ENCODE results near the gene SSC4D.
"Not testable (repeated sequence)": the region's sequence is repeated elsewhere in the genome, so short reads cannot be mapped to it uniquely, and the experiment has no call there.

SSC4D gene

GRCh38 chr7:76387789-76388188, 21.7 kb downstream of the SSC4D start:
- in situ Hi-C loops (cut with MboI; ENCODE audit: low sequenced_read_pairs), result not testable (repeated sequence)

GRCh38 chr7:76386691-76387260, 22.7 kb downstream of the SSC4D start:
- in situ Hi-C loops (cut with MboI; ENCODE audit: low sequenced_read_pairs), result no loop called here

- in situ Hi-C loops (cut with MboI; ENCODE audit: low sequenced_read_pairs), result no loop called here
Measured at GRCh38 chr7:76383089-76383944, 26.2 kb downstream of the SSC4D start.

GRCh38 chr7:76381814-76382213, 27.7 kb downstream of the SSC4D start:
- in situ Hi-C loops (cut with MboI; ENCODE audit: low sequenced_read_pairs), result no loop called here

DNA sequence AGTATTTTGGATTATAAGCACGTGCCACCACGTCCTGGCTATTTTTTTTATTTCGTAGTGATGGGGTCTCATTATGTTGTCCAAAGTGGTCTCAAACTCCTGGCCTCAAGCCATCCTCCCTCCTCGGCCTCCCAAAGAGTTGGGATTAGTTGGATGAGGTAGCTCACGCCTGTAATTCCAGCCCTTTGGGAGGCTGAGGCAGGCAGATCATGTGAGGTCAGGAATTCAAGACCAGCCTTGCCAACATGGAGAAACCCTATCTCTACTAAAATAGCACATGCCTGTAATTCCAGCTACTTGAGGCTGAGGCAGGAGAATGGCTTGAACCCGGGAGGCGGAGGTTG, 28.9 kb downstream of the SSC4D start:
- in situ Hi-C loops (cut with MboI; ENCODE audit: low sequenced_read_pairs), result no loop called here

- in situ Hi-C loops (cut with MboI; ENCODE audit: low sequenced_read_pairs), result no loop called here
Measured at GRCh38 chr7:76377186-76377918, 32.1 kb downstream of the SSC4D start.

DNA sequence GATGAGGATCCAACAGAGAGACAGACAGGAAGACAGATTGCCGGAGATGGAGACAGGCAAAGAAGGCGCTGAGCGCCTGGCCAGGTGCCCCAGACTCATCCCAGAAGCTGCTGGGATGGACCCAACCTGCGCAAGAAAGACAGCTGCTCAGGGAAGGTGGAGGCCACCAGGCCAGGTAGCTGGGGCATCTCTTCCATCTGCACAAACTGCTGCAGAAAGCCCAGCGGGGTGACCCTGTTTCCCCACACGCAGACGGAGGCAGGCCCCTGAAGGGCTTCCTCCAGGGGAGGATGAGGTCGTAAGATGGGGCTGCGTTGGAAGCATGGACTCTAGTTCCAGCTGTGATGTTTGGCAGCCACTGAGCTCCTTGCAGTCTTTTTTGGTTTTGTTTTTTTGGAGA, 34.2 kb downstream of the SSC4D start:
- in situ Hi-C loops (cut with MboI; ENCODE audit: low sequenced_read_pairs), result no loop called here

DNA sequence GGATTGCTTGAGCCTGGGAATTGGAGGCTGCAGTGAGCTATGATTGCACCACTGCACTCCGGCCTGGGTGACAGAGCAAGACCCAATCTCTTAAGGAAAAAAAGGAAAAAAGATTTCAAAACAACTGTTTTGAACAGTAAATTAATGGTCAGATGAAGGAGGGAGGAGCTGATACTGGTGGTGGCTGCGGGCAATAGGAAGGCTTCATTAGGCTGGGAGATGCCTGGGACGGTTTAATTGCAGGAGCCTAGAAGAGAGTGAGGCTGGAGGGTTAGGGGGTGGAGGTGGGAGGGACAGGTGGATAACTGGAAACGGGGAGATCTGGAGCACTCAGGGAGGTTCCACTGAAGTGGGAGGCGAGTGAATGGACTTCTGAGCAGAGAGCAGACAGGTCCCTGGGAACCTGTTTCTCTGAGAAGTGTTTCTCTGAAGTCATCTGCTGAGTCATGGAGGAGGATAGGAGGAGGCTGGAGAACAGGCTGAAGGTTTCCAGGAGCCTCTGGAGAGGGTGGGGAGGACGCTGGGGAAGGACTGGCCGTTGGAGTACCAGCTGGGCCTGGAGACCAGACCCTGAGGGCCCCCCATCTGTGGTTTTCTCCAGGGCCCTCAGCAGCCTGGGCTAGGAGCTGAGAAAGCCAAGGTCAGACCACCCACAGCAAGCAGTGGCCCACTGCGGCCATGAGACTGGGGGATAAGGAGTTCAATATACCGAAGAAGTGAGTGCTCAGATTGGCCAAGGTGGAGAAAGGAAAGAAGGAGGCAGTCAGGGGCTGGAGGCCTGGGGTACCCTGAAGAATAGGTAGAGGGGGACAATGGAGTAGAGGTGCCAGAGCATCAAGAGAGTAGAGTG, 36.3 kb downstream of the SSC4D start:
- in situ Hi-C loops (cut with MboI; ENCODE audit: low sequenced_read_pairs), result no loop called here

DNA sequence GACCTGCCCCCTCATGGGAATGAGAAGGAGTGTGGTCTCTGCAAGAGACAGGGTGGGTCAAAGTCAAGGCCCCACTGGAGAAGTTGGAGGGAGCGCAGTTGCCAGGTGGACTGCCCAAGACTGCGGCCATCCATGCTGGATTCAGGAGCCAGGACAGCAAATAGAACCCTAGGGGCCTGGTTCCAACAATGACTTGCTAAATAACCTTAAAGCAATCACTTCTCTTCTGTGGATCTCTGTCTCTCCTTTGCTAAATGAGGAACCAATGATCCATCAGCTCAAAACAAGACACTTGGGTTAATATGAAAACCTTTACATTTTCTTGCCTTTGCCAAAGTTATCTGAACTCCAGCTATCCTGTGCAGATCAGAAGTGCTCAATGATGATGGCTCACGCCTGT, 38.1 kb downstream of the SSC4D start:
- in situ Hi-C loops (cut with MboI; ENCODE audit: low sequenced_read_pairs), result no loop called here

GRCh38 chr7:76369018-76369417, 40.5 kb downstream of the SSC4D start:
- in situ Hi-C loops (cut with MboI; ENCODE audit: low sequenced_read_pairs), result no loop called here

DNA sequence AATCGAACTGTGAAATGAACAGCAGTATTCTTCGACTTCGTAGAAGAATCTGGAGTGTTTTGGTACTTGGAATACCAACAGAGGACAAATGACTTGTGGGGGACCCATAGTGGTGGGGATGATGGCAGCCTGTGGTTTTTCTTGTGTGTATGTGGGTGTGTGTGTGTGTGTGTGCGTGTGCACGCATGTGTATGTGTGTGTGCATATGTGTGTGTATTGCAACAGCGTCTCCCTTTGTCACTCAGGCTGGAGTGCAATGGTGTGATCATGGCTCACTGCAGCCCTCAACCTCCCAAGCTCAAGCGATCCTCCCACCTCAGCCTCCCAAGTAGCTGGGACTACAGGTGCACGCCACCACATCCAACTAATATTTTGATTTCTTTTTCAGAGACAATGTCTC, 41.3 kb downstream of the SSC4D start:
- in situ Hi-C loops (cut with MboI; ENCODE audit: low sequenced_read_pairs), result no loop called here

- in situ Hi-C loops (cut with MboI; ENCODE audit: low sequenced_read_pairs), result no loop called here
Measured at GRCh38 chr7:76364198-76364584, 45.3 kb downstream of the SSC4D start.

- in situ Hi-C loops (cut with MboI; ENCODE audit: low sequenced_read_pairs), result not testable (repeated sequence)
Measured at GRCh38 chr7:76363754-76364153, 45.7 kb downstream of the SSC4D start.

- in situ Hi-C loops (cut with MboI; ENCODE audit: low sequenced_read_pairs), result no loop called here
Measured at GRCh38 chr7:76359978-76360638, 49.4 kb downstream of the SSC4D start.

DNA sequence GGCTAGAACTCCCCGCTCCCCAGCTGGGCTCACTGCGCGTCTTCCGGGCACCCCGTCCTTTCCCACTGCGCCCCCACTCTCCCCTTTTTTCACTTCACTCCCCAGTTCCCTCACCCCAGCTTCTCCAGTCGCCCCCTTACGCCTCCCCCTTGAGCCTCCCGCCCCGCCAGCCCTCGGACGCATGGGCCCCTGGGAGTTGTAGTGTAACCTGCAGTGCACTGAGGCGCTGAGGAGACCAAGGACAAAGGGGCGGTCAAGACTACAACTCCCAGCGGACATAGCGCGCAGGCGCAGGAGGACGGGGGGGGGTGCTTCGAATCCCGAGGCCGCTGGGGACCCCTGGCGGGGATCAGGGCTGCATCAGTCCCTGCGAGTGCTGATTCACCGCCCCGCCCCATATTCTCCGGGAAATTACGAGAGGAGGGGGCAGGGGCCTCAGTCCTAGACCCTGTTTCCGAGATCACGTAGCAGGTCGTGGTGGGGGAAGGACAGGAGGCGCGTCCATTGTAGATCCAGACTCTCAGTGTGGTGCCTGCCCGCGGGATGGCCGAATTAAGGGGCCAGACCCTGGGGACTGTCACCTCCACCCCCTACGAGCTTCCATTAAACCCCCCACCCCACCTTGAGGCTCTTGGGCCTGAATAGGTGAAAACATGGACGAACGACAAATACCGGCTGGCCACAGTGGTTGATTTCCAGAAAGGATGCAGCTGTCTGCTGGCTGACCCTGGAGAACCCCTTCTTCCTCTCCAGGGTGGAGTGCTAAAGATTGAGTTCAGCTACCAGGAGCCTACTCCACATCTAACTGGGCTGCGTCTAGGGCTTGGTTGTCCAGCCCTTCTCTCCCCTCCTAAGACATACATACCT, 50.2 kb downstream of the SSC4D start:
- in situ Hi-C loops (cut with MboI; ENCODE audit: low sequenced_read_pairs), result no loop called here

DNA sequence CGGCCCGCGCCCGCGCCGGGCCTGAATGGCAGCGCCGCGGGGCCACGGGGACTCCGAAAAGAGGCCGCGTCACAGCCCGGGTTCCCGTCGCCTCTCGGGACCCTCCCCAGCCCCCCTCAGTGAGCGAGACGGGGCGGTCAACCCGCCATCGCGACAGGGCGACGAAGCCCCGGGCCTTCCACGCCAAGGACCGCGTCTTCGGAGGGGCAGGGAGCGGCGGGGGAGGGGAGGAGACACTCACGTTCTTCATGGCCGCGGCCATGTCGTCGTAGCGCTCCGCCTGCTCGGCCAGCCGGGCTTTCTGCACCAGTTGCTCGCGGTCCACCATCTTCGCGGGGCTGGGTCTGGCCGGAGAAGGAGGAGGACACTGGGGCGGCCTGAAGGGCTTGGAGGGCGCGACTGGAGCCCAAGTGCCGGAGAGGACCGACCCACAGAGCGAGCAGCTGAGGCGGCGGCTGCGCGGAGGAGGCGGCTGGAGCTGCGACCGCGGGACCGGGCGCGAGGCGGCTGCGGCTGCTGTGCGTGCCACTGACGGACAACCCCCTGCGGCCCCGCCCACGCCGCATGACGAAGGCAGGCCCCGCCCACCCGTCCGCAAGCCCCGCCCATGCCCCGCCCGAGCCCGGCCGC, 50.9 kb downstream of the SSC4D start, which contains the start of gene YWHAG:
Gene YWHAG (minus strand): TSS at position 511 of the 630 bp plus-strand sequence. CDS start 183 bp downstream, at position 328.
- in situ Hi-C loops (cut with MboI; ENCODE audit: low sequenced_read_pairs), result no loop called here

DNA sequence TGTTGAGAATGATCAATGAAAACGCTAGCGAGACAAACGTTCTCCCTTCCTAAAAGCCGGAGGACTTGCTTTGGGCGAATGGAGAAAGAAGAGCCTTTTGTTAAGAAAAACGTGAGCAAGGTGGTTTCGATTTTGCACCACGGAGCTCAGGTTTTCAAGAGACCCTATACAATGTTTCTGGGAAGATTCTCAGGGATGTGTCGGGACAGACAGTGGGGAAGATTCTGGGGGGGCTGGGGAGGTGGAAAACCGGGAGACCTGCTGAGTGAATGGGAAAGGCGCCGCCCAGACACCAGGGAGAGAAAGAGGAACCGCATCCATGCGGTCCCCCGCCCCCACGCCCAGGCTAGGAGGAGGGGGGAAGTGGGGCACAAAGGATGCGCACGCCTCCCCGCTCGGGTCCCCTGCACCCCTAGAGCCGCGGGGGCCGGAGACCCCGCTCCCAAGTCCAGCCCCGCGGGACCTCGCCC, 51.5 kb downstream of the SSC4D start:
- in situ Hi-C loops (cut with MboI; ENCODE audit: low sequenced_read_pairs), result no loop called here

DNA sequence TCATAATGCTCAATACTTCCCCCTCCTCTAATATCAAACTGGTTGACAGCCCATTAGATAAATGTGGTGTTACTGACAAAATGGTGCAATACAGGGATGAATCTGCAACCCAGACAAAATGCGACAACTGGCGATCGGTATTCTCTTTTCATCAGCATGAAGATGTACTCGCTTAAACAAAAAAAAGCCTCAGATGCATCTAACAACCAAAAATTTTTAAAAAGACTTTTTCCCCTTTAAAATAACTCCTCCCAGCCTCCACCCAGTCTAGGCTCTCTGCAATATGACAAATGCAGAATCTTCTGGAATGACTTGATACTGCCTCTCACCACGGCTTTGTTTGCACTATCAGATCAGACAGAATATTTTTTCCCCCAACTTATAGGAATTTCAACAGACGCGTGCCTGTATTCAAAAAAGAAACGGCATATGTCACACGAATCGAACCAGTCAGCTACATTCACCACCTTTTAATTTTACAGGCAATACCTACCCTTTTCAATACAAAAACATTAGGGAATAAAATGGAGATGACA, 52.0 kb downstream of the SSC4D start:
- in situ Hi-C loops (cut with MboI; ENCODE audit: low sequenced_read_pairs), result no loop called here

- in situ Hi-C loops (cut with MboI; ENCODE audit: low sequenced_read_pairs), result no loop called here
Measured at GRCh38 chr7:76356823-76357222, 52.7 kb downstream of the SSC4D start.

Measured in hTERT RPE-1 (cell line).